ENCODE measurements around the gene PLEKHG4.

DNA sequence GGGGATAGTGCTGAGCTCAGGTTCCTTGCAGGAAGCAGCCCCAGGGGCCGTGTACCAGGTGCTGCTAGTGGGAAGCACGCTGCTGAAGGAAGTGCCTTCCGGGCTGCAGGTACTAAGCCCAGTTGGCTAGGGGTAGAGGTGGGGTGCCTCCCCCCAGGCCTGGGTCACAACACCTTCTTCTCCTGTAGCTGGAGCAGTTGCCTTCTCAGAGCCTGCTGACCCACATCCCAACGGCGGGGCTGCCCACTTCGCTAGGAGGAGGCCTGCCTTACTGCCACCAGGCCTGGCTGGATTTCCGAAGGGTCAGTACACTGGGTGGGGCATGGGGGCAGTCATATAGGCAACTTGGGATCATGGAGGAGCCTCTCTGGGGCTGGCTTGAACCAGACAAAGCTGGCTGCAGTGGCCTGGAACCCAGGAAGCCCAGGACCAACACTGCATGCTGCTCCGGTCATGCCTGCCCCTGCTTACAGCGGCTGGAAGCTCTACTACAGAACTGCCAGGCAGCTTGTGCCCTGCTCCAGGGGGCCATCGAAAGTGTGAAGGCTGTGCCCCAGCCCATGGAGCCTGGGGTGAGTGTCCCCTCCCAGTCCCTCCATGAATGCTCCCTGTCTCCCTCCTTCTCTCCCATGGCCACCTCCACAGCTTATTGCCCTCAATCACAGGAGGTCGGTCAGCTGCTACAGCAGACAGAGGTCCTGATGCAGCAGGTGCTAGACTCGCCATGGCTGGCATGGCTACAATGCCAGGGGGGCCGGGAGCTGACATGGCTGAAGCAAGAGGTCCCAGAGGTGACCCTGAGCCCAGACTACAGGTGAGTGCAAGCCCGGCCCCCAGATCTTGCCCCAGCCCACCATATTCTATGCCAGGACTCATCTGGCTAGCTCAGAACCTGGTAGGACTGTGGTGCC lies 2.5 kb downstream of the PLEKHG4 start:
- TF ChIP-seq, protein P1, sequence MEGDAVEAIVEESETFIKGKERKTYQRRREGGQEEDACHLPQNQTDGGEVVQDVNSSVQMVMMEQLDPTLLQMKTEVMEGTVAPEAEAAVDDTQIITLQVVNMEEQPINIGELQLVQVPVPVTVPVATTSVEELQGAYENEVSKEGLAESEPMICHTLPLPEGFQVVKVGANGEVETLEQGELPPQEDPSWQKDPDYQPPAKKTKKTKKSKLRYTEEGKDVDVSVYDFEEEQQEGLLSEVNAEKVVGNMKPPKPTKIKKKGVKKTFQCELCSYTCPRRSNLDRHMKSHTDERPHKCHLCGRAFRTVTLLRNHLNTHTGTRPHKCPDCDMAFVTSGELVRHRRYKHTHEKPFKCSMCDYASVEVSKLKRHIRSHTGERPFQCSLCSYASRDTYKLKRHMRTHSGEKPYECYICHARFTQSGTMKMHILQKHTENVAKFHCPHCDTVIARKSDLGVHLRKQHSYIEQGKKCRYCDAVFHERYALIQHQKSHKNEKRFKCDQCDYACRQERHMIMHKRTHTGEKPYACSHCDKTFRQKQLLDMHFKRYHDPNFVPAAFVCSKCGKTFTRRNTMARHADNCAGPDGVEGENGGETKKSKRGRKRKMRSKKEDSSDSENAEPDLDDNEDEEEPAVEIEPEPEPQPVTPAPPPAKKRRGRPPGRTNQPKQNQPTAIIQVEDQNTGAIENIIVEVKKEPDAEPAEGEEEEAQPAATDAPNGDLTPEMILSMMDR (IDR thresholded peaks at IDR 0.05; ENCODE audit: insufficient read depth, low read length) = no peak
- TF ChIP-seq SPI1 (IDR thresholded peaks at IDR 0.05; ENCODE audit: borderline replicate concordance, low read depth) (no peak), POLR2AphosphoS5 (IDR thresholded peaks at IDR 0.05; ENCODE audit: low read depth) (no peak), GABPA (IDR thresholded peaks at IDR 0.05; ENCODE audit: low read depth) (no peak)
- TF ChIP-seq, protein P2, sequence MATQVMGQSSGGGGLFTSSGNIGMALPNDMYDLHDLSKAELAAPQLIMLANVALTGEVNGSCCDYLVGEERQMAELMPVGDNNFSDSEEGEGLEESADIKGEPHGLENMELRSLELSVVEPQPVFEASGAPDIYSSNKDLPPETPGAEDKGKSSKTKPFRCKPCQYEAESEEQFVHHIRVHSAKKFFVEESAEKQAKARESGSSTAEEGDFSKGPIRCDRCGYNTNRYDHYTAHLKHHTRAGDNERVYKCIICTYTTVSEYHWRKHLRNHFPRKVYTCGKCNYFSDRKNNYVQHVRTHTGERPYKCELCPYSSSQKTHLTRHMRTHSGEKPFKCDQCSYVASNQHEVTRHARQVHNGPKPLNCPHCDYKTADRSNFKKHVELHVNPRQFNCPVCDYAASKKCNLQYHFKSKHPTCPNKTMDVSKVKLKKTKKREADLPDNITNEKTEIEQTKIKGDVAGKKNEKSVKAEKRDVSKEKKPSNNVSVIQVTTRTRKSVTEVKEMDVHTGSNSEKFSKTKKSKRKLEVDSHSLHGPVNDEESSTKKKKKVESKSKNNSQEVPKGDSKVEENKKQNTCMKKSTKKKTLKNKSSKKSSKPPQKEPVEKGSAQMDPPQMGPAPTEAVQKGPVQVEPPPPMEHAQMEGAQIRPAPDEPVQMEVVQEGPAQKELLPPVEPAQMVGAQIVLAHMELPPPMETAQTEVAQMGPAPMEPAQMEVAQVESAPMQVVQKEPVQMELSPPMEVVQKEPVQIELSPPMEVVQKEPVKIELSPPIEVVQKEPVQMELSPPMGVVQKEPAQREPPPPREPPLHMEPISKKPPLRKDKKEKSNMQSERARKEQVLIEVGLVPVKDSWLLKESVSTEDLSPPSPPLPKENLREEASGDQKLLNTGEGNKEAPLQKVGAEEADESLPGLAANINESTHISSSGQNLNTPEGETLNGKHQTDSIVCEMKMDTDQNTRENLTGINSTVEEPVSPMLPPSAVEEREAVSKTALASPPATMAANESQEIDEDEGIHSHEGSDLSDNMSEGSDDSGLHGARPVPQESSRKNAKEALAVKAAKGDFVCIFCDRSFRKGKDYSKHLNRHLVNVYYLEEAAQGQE (IDR thresholded peaks at IDR 0.05; ENCODE audit: insufficient replicate concordance, low read depth) = no peak
